ENCODE measurements around the gene SRCIN1. TPM values are rescaled to one million over a fixed set of nuclear protein-coding genes. Genes with fewer than 3 reads are reported as not detected.

Gene SRCIN1
- total RNA-seq, 1 donor = not detected

Other genes with a start within 250 kb of the SRCIN1 start
- gene ARHGAP23, start 177.5 kb downstream of the SRCIN1 start, total RNA-seq = 0.94 TPM
- 0.63 TPM for gene EPOP, start 69.0 kb upstream of the SRCIN1 start, total RNA-seq
- 95.9 TPM for gene MLLT6, start 99.3 kb upstream of the SRCIN1 start, total RNA-seq
- gene CISD3, start 124.4 kb upstream of the SRCIN1 start, total RNA-seq = 1.8 TPM
- not detected for gene PCGF2, start 142.4 kb upstream of the SRCIN1 start, total RNA-seq
- gene PSMB3, start 146.8 kb upstream of the SRCIN1 start, total RNA-seq = 95.5 TPM
- 17.8 TPM for gene PIP4K2B, start 193.6 kb upstream of the SRCIN1 start, total RNA-seq
- gene CWC25, start 219.4 kb upstream of the SRCIN1 start, total RNA-seq = 30.0 TPM
- 1,618 TPM for gene RPL23, start 247.8 kb upstream of the SRCIN1 start, total RNA-seq